IMR-90 (cell line): ENCODE results near the gene POLR3G.

Experiments
- CEBPB ChIP-seq: IDR thresholded peaks from 2 replicates; pipeline ENCODE4 v1.6.1; 2012; ENCODE audit warnings: low read depth, low read length, improper control_type of control experiment
- RCOR1 ChIP-seq: IDR thresholded peaks from 2 replicates; pipeline ENCODE4 v1.6.1; 2012; ENCODE audit warnings: mild to moderate bottlenecking, low read length, improper control_type of control experiment; ENCODE audit not compliant: insufficient replicate concordance
- RFX5 ChIP-seq: IDR thresholded peaks from 2 replicates; pipeline ENCODE4 v1.8.0; 2012; ENCODE audit warnings: low read depth, mild to moderate bottlenecking, low read length, moderate library complexity
- TF ChIP-seq, protein P1 (sequence below): conservative IDR thresholded peaks from 2 replicates; pipeline ENCODE4 v1.5.1; 2012; ENCODE audit warnings: mild to moderate bottlenecking, low read depth, low read length, improper control_type of control experiment

DNA sequence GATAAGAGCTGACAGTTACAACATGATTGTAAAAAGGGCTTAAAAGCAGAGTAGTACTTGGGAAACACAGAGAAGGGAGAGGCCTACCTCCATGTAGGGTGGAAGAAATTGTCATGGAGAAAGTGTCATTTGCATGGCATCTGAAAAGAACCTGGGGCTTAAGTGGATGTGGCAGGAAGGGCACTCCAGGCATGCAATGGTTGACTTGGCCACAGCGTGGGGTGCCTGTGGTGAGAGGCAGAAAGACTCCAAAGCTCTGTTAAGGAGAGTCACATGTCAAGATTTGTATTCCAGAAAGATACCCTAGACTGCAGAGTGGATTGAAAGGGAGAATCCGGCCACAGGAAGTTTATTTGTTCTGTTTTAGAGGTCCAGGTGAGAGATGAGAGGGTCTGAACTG lies 2.4 kb downstream of the POLR3G start:
- TF ChIP-seq RFX5 = no peak
- TF ChIP-seq RCOR1 = no peak
- TF ChIP-seq, protein P1, sequence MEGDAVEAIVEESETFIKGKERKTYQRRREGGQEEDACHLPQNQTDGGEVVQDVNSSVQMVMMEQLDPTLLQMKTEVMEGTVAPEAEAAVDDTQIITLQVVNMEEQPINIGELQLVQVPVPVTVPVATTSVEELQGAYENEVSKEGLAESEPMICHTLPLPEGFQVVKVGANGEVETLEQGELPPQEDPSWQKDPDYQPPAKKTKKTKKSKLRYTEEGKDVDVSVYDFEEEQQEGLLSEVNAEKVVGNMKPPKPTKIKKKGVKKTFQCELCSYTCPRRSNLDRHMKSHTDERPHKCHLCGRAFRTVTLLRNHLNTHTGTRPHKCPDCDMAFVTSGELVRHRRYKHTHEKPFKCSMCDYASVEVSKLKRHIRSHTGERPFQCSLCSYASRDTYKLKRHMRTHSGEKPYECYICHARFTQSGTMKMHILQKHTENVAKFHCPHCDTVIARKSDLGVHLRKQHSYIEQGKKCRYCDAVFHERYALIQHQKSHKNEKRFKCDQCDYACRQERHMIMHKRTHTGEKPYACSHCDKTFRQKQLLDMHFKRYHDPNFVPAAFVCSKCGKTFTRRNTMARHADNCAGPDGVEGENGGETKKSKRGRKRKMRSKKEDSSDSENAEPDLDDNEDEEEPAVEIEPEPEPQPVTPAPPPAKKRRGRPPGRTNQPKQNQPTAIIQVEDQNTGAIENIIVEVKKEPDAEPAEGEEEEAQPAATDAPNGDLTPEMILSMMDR = no peak
- no peak for TF ChIP-seq CEBPB
